GM21529 (cell line): Measurements from ENCODE around the gene RHBDD2.
"Not testable (repeated sequence)": the region's sequence is repeated elsewhere in the genome, so short reads cannot be mapped to it uniquely, and the experiment has no call there.

Experiments
- ATAC-seq: cut with Tn5 transposase; IDR thresholded peaks from one replicate; pipeline ENCODE4 v1.9.1; 2021; ENCODE audit not compliant: unreplicated experiment

The RHBDD2 gene

GRCh38 chr7:75878769-75879611, at the start of gene RHBDD2:
TSS of gene RHBDD2 (plus strand) at chr7:75879034. CDS start at chr7:75879083, 49 bp downstream.
- peak; percentile 94 for ATAC-seq

DNA sequence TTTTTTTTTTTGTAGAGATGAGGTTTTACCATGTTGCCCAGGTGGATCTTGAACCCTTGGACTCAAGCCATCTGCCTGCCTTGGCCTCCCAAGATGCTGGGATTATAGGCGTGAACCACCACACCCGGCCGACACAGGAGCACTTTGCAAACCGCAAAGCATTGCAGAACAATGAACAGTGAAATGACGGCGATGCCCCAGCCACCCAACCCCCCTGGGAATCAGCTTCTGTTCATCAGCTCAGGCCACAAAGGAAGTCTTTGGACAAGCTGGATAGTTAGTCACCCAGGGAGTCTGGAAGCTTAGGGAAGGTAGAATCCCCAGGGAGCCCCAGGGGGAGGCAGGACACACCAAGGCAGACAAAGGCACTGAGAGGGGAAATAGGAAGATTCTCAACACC, 49.2 kb upstream of the RHBDD2 start:
- not testable (repeated sequence) for ATAC-seq

DNA sequence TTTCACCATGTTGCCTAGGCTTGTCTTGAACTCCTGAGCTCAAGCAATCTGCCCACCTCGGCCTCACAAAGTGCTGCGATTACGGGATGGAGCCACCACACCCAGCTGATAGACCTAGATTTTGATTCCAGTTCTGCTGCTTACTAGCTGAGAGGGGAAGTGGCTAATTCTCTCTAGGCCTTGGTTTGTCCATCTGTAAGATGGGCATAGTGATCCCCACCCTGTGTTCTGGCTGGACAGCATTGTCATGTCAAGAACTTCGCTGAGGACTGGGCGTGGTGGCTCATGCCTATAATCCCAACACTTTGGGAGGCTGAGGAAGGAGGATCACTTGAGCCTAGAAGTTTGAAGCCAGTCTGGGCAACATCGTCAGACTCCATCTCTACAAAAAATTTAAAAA, 47.9 kb upstream of the RHBDD2 start:
- no peak for ATAC-seq

- not testable (repeated sequence) for ATAC-seq
Observed at GRCh38 chr7:75833662-75834061, 45.2 kb upstream of the RHBDD2 start.

- no peak for ATAC-seq
Observed at GRCh38 chr7:75835688-75836285, 43.0 kb upstream of the RHBDD2 start.

GRCh38 chr7:75836798-75837197, 42.0 kb upstream of the RHBDD2 start:
- no peak for ATAC-seq

DNA sequence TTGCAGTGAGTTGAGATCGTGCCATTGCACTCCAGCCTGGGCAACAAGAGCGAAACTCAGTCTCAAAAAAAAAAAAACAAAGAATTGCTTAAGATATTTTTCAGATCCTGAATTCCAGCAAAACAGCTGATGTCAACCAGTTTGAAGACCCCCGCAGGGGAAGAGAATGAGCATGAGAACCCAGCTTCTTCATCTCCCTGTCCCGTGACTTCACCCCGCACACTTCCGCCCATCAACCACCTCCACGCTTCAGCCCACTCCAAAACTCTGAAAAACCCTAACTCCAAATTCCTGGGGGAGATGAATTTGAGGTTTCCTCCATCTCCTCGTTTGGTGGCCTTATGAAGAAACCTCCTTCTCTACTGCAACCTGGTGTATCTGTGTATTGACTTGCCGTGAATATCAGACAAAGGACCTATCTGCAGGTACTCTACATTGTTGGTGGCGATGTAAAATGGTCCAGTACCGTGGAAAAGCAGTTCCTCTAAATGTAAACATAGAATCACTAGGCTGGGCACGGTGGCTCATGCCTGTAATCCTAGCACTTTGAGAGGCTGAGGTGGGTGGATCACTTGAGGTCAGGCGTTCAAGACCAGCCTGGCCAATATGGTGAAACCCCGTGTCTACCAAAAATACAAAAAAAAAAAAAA, 40.4 kb upstream of the RHBDD2 start:
- ATAC-seq = not testable (repeated sequence)

GRCh38 chr7:75840029-75840428, 38.8 kb upstream of the RHBDD2 start:
- no peak for ATAC-seq

- ATAC-seq = peak; percentile 94
Observed at GRCh38 chr7:75842836-75843446, 35.9 kb upstream of the RHBDD2 start.

- no peak for ATAC-seq
Observed at GRCh38 chr7:75843613-75844116, 35.2 kb upstream of the RHBDD2 start.

GRCh38 chr7:75844158-75844557, 34.7 kb upstream of the RHBDD2 start:
- ATAC-seq = no peak

GRCh38 chr7:75845132-75845531, 33.7 kb upstream of the RHBDD2 start:
- not testable (repeated sequence) for ATAC-seq

- no peak for ATAC-seq
Observed at GRCh38 chr7:75847707-75848106, 31.1 kb upstream of the RHBDD2 start.

- ATAC-seq = no peak
Observed at GRCh38 chr7:75849573-75849972, 29.3 kb upstream of the RHBDD2 start.

DNA sequence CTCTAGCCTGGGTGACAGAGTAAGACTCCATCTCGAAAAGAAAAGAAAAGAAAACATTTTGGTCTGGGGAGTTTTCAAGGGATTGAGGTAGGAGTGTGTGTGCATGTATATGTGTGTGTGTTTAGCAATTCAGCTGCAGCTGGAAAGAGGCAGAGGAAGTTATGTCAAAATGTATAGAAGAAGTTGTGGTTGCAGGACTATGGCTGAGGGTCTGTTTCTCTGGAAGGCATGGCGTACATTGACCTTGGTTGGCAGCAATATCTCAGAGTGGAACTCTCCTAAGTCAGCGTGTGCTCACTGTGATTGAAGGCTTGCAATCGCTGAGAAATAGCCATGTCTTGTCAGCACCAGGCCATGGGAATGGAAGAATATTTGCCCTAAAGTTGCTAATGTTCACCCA, 28.6 kb upstream of the RHBDD2 start:
- no peak for ATAC-seq

GRCh38 chr7:75854233-75854632, 24.6 kb upstream of the RHBDD2 start:
- no peak for ATAC-seq

DNA sequence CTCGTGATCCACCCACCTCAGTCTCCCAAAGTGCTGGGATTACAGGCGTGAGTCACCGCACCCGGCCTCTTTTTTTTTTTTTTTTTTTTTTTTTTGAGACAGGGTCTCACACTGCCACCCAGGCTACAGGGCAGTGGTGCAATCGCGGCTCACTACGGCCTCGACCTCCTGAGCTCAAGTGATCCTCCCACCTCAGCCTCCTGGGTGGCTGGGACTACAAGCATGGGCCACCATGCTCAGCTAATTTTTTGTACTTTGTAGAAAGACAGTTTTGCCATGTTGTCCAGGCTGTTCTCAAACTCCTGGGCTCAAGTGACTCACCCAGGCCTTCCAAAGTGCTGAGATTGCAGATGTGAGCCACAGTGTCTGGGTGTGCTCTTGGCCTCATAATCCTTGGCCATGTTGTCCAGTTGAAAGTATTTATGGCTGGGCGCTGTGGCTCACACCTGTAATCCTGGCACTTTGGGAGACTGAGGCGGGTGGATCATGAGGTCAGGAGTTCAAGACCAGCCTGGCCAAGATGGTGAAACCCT, 24.0 kb upstream of the RHBDD2 start:
- ATAC-seq = not testable (repeated sequence)

DNA sequence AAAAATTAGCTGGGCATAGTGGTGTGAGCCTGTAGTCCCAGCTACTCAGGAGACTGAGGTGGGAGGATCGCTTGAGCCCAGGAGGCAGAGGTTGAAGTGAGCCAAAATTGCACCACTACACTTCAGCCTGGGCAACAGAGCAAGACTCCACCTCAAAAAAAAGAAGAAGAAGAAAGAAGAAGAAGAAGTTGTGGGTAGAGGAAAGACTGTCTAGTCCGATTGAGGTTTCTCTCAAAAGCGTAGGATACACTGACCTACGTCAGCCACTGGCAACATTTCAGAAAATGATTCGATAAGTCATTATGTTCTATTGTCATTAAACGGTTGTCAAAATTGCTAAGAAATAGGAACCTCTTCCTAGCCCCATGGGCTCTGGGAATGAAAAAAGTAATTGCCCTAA, 22.3 kb upstream of the RHBDD2 start:
- no peak for ATAC-seq

DNA sequence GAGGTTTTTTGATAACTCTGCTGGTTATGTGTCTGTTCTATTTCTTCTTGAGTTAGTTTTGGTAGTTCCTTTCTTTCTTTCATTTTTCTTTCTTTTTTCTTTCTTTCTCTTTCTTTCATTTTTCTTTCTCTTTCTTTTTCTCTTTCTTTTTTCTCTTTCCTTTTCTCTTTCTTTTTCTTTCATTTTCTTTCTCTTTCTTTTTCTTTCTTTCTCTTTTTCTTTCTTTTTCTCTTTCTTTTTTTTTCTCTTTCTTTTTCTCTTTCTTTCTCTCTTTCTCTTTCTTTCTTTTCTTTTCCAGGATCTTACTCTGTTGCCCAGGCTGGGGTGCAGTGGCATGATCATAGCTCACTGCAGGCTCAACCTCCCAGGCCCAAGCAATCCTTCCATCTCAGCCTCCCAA, 20.4 kb upstream of the RHBDD2 start:
- ATAC-seq = no peak

DNA sequence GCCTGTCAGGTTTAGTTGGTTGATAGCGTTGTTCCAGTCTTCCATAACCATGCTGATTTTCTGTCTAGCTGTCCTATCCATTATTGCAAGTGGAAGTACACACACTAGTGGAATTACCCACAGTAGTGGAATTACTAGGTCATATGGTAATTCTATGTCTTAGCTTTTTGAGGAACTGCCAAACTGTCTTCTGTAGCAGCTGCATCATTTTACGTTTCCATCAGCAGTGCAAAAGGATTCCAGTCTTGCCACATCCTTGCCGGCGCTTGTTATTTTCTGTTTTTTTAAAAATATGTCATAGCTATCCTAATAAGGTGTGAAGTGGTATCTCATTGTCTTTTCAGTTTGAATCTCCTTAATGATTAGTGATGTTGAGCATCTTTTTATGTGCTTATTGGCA, 17.2 kb upstream of the RHBDD2 start:
- ATAC-seq = no peak

DNA sequence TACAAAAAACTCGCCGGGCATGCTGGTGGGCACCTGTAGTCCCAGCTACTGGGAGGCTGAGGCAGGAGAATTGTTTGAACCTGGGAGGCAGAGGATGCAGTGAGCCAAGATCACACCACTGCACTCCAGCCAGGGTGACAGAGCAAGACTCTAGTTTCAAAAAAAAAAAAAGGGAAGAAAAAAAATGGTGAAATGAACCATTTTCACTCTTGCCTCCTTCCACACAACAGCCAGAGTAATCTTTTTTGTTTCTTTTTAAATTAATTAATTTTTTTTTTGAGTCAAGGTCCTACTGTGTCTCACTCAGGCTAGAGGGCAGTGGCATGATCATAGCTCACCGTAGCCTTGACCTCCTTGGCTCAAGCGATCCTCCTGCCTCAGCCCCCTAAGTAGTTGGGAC, 14.6 kb upstream of the RHBDD2 start:
- ATAC-seq = not testable (repeated sequence)
